Activated CD4-positive, CD25-positive, alpha-beta regulatory T cell treated with anti-CD3 and anti-CD28 coated beads, Interleukin-2, amount 50 U/mL, for 24 hours (primary cell): ENCODE results near the gene TACR2.
"Not testable (repeated sequence)": the region's sequence is repeated elsewhere in the genome, so short reads cannot be mapped to it uniquely, and the experiment has no call there.

Experiments
- ATAC-seq, 2 donors: fragments of 150-1000 bp; cut with Tn5 transposase; one replicate each; pipeline ENCODE4 v1.10.0; 2021; ENCODE audit warnings: mild to moderate bottlenecking in 1 of 2, moderate library complexity in 1 of 2

Gene TACR2

GRCh38 chr10:69450395-69450794 lies 33.7 kb upstream of the TACR2 start:
- ATAC-seq = not testable (repeated sequence)

GRCh38 chr10:69449841-69450240 lies 33.1 kb upstream of the TACR2 start:
- peak; percentile 43 to 47 for ATAC-seq

- no peak for ATAC-seq
These were observed 30.0 kb upstream of the TACR2 start for GRCh38 chr10:69446650-69447151.

- no peak for ATAC-seq
These were observed 29.5 kb upstream of the TACR2 start for GRCh38 chr10:69446229-69446628.

GRCh38 chr10:69445041-69445440 lies 28.3 kb upstream of the TACR2 start:
- ATAC-seq = no peak

- ATAC-seq = no peak
These were observed 26.6 kb upstream of the TACR2 start for GRCh38 chr10:69443354-69443753.

- ATAC-seq = no peak
These were observed 23.2 kb upstream of the TACR2 start for GRCh38 chr10:69439813-69440506.

GRCh38 chr10:69439350-69439739 lies 22.6 kb upstream of the TACR2 start:
- ATAC-seq = no peak

- no peak for ATAC-seq
These were observed 22.0 kb upstream of the TACR2 start for GRCh38 chr10:69438536-69439349.

- ATAC-seq = no peak
These were observed 20.9 kb upstream of the TACR2 start for GRCh38 chr10:69437321-69438259.

- no peak for ATAC-seq
These were observed 19.3 kb upstream of the TACR2 start for GRCh38 chr10:69435966-69436520.

- no peak for ATAC-seq
These were observed 18.2 kb upstream of the TACR2 start for GRCh38 chr10:69434926-69435325.

- ATAC-seq = no peak
These were observed 17.5 kb upstream of the TACR2 start for GRCh38 chr10:69434169-69434568.

GRCh38 chr10:69428165-69428564 lies 11.4 kb upstream of the TACR2 start:
- no peak for ATAC-seq

- ATAC-seq = no peak
These were observed 9.6 kb upstream of the TACR2 start for GRCh38 chr10:69426376-69426727.

- peak; percentile 56 to 61 for ATAC-seq
These were observed 9.0 kb upstream of the TACR2 start for GRCh38 chr10:69425511-69426298.

- no peak for ATAC-seq
These were observed 8.3 kb upstream of the TACR2 start for GRCh38 chr10:69425041-69425440.

GRCh38 chr10:69422676-69423075 lies 6.0 kb upstream of the TACR2 start:
- ATAC-seq = no peak

GRCh38 chr10:69421611-69422308 lies 5.0 kb upstream of the TACR2 start:
- no peak for ATAC-seq

GRCh38 chr10:69419744-69420126 lies 3.0 kb upstream of the TACR2 start:
- no peak for ATAC-seq

GRCh38 chr10:69419096-69419743 lies 2.5 kb upstream of the TACR2 start:
- ATAC-seq = no peak
